PC-3 (cell line): ENCODE measurements around the gene SLC16A7. TPM values are rescaled to one million over a fixed set of nuclear protein-coding genes. Genes with fewer than 3 reads are reported as not detected.

Experiments
- ATAC-seq: fragments of 200-7000 bp; cut with Tn5 transposase; 2 replicates; pipeline ENCODE4 v1.9.1; 2020; ENCODE audit warnings: mild to moderate bottlenecking, moderate library complexity
- BruUV-seq: library from RNA; stranded (reverse); fragments of 400-500 nt; replicated peaks from 2 replicates; lab custom pipeline; 2021; lab: Mats Ljungman, UMichigan
- CTCF ChIA-PET: fragments of 300-600 bp; sonication (Branson Sonifier 250); formaldehyde crosslinking; loops from one replicate; lab custom pipeline; 2022; ENCODE audit warnings: antibody characterized with exemption; lab: Charles Lee
- POLR2A ChIA-PET: fragments of 300-600 bp; sonication (Branson Sonifier 250); formaldehyde crosslinking; loops from one replicate; lab custom pipeline; 2022; ENCODE audit warnings: antibody characterized with exemption; ENCODE audit not compliant: unreplicated experiment; lab: Charles Lee
- DNase-seq: peaks from one replicate; pipeline ENCODE4 v3.0.0-alpha.2; 2015
- H2AFZ ChIP-seq: fragments of 300-600 bp; sonication (generic); 2 replicates; pipeline ENCODE4 v1.6.0; 2016; ENCODE audit warnings: antibody characterized with exemption, low read length
- H3F3A ChIP-seq: fragments of 300-600 bp; sonication (generic); one replicate; pipeline ENCODE4 v1.6.0; 2017; ENCODE audit warnings: antibody characterized with exemption, low read length, control low read depth, mild to moderate bottlenecking; ENCODE audit not compliant: unreplicated experiment
- H3K27ac ChIP-seq: fragments of 300-600 bp; sonication (generic); 2 replicates; pipeline ENCODE4 v1.5.1; 2016; ENCODE audit warnings: mild to moderate bottlenecking, low read length
- H3K27me3 ChIP-seq: fragments of 300-600 bp; sonication (generic); 2 replicates; pipeline ENCODE4 v1.6.1; 2016; ENCODE audit warnings: low read length, mixed read lengths
- H3K36me3 ChIP-seq: fragments of 300-600 bp; sonication (generic); 2 replicates; pipeline ENCODE4 v1.6.1; 2016; ENCODE audit warnings: low read depth, mixed run types, low read length, mixed read lengths
- H3K4me1 ChIP-seq: fragments of 300-600 bp; sonication (generic); 2 replicates; pipeline ENCODE4 v1.5.1; 2016; ENCODE audit warnings: low read length; ENCODE audit not compliant: insufficient read depth
- H3K4me2 ChIP-seq: fragments of 300-600 bp; sonication (generic); 2 replicates; pipeline ENCODE4 v1.6.0; 2016; ENCODE audit warnings: low read length
- H3K4me3 ChIP-seq: fragments of 300-600 bp; sonication (generic); 2 replicates; pipeline ENCODE4 v1.5.1; 2016; ENCODE audit warnings: mild to moderate bottlenecking, low read length, mixed read lengths
- H3K79me2 ChIP-seq: fragments of 300-600 bp; sonication (generic); 2 replicates; pipeline ENCODE4 v1.6.1; 2017; ENCODE audit warnings: low read length, mixed read lengths
- H3K9ac ChIP-seq: fragments of 300-600 bp; sonication (generic); 2 replicates; pipeline ENCODE4 v1.6.0; 2016; ENCODE audit warnings: mild to moderate bottlenecking, low read length
- H3K9me2 ChIP-seq: fragments of 300-600 bp; sonication (generic); replicated peaks from 2 replicates; pipeline ENCODE4 v1.6.1; 2016; ENCODE audit warnings: mixed run types, low read length, mixed read lengths
- H3K9me3 ChIP-seq: fragments of 300-600 bp; sonication (generic); 2 replicates; pipeline ENCODE4 v1.6.1; 2016; ENCODE audit warnings: low read length, mixed read lengths
- H4K20me1 ChIP-seq: fragments of 300-600 bp; sonication (generic); 2 replicates; pipeline ENCODE4 v1.6.1; 2016; ENCODE audit warnings: low read length, mixed read lengths
- CTCF ChIP-seq: fragments of 300-600 bp; sonication (generic); conservative IDR thresholded peaks from 2 replicates; pipeline ENCODE4 v1.5.1; 2017; ENCODE audit warnings: antibody characterized with exemption, low read depth, mild to moderate bottlenecking, low read length
- EZH2 ChIP-seq: fragments of 300-600 bp; sonication (generic); IDR thresholded peaks from one replicate; pipeline ENCODE4 v1.6.1; 2017; ENCODE audit warnings: antibody characterized with exemption, mild to moderate bottlenecking, low read length; ENCODE audit not compliant: unreplicated experiment
- EZH2phosphoT487 ChIP-seq: fragments of 300-600 bp; sonication (generic); IDR thresholded peaks from 2 replicates; pipeline ENCODE4 v1.6.1; 2018; ENCODE audit warnings: mild to moderate bottlenecking, antibody characterized with exemption, low read length, borderline replicate concordance
- intact Hi-C: fragments of 100-400 bp; cut with micrococcal nuclease; formaldehyde crosslinking; loops from 2 replicates; pipeline ENCODE4 v1.9.0; 2023
- total RNA-seq: library from RNA; depleted of rRNA; stranded (reverse); fragments of >200 nt; gene quantifications from 2 replicates; pipeline ENCODE4 v1.2.3, GENCODE V29; 2014

Gene SLC16A7
- total RNA-seq, 1 experiment from 2014 or later, result 11.4 TPM

GRCh38 chr12:59615392-59616165, 19.8 kb downstream of the SLC16A7 start:
- Histone ChIP-seq H3K9ac (no peak overlapping the region), H3K36me3 (peaks cover 22% of the 10 kb centered on the region; the same call in 1 of the 2 replicates), H3K27me3 (no peaks in the 10 kb centered on the region), H3F3A (no peaks in the 10 kb centered on the region), H3K9me2 (no peaks in the 10 kb centered on the region), H3K4me3 (no peak overlapping the region), H2AFZ (no peak overlapping the region), H3K79me2 (no peaks in the 10 kb centered on the region), H3K4me1 (peaks cover 8% of the 10 kb centered on the region; the same call in 1 of the 2 replicates), H3K27ac (no peak overlapping the region), H4K20me1 (no peaks in the 10 kb centered on the region), H3K9me3 (peaks cover 16% of the 10 kb centered on the region), H3K4me2 (no peak overlapping the region)
- DNase-seq (no peak), ATAC-seq (no peak)
- ChIA-PET CTCF (no interaction called here), POLR2A (no interaction called here)
- no peak for TF ChIP-seq EZH2
- TF ChIP-seq CTCF, result no peak
- TF ChIP-seq EZH2phosphoT487, result no peak
- BruUV-seq, result no TSS peak
- intact Hi-C loops, result no loop called here

- H3K9me3 ChIP-seq, result no peaks in the 10 kb centered on the region
- no peak overlapping the region for H3K4me3 ChIP-seq
- POLR2A ChIA-PET, result no interaction called here
- intact Hi-C loops, result no loop called here
- no peaks in the 10 kb centered on the region for H4K20me1 ChIP-seq
- peaks cover 31% of the 10 kb centered on the region for H3K4me1 ChIP-seq
- no TSS peak for BruUV-seq
- no peaks in the 10 kb centered on the region for H3F3A ChIP-seq
- H2AFZ ChIP-seq, result no peak overlapping the region
- DNase-seq (no peak), ATAC-seq (no peak)
- TF ChIP-seq CTCF, result no peak
- no peak for TF ChIP-seq EZH2
- no peak for TF ChIP-seq EZH2phosphoT487
- no peaks in the 10 kb centered on the region for H3K36me3 ChIP-seq
- no peak overlapping the region for H3K27ac ChIP-seq
- H3K4me2 ChIP-seq, result no peak overlapping the region
- H3K79me2 ChIP-seq, result no peaks in the 10 kb centered on the region
- CTCF ChIA-PET, result no interaction called here
- H3K9me2 ChIP-seq, result no peaks in the 10 kb centered on the region
- no peak overlapping the region for H3K9ac ChIP-seq
- no peaks in the 10 kb centered on the region for H3K27me3 ChIP-seq
These were observed 23.8 kb downstream of the SLC16A7 start for GRCh38 chr12:59619461-59620240.
